HG03442 (cell line): ENCODE measurements around the gene KRT79.

Experiments
- ATAC-seq: cut with Tn5 transposase; IDR thresholded peaks from one replicate; pipeline ENCODE4 v1.9.1; 2021; ENCODE audit warnings: mild to moderate bottlenecking, moderate library complexity; ENCODE audit not compliant: unreplicated experiment

Gene KRT79

DNA sequence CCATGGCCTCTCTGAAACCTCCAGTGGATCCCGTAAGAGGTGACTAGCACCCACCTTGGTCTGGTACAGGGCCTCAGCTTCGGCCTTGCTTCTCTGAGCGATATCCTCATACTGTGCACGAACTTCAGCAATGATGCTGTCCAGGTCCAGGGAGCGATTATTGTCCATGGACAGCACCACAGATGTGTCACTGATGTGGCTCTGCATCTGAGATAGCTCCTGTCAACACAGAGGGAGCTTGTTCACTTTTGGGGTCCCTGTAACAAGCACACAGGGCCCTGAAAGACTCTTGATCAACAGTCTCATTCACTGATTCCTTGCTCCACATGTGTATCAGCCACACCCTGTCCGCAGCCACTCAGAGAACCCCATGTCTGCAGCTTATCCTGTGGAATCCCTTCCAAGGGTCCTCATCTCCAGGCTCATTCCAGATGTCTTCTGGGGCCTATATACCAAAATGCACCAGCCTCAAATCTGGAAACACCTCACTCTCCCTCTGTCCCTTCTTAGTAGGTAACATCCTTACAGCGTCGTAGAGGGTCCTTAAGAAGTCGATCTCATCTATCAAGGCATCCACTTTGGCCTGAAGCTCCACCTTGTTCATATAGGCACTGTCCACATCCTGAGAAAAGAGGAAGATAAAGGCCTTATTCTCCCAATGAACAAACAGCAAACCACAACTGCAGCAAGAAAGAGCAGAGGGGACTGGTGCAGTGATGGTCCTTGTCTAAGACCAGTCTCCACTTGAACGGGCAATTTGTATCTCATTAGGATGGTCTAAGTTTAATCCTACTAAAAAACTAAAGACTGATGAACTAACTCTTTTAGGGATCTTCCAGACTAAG lies 41.7 kb downstream of the KRT79 start:
- no peak for ATAC-seq

DNA sequence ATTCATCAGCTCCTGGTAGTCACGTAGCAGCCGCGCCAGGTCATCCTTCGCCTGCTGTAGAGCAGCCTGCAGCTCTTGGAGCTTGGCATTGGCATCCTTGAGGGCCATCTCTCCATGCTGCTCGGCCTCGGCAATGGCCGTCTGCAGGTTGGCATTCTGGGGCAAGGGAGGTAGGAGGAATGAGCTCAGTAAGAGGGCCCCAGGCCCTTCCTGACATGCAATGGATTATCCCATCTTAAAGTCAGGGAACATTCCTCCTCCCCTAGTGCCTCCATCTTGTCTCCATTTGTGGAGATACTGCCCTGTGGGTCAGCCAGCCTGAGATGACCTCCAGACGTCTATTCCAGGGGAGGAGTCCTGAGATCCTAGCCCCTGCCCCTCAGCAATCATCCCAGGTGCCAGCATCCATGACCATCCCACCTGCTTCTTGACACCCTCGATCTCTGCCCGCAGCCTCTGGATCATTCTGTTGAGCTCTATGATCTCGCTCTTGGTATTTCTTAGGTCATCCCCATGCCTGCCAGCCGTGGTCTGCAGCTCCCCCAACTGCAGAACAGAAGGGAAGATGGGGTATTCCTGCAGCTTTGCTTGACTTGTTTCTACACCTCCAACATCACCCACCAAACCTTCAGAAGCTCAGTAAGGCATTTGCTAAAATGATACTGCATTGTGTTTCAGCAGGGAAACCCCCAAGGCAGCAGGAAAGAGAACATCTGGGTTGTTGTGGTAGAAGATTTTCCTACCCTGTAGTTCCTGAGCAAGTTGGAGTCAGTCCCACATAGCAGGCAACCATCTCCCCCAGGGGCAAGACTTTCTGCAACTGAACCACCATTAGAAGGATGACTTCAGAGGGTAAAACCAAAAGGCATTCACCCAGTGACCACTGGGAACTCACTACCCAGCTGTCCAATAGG lies 42.6 kb downstream of the KRT79 start:
- no peak for ATAC-seq

DNA sequence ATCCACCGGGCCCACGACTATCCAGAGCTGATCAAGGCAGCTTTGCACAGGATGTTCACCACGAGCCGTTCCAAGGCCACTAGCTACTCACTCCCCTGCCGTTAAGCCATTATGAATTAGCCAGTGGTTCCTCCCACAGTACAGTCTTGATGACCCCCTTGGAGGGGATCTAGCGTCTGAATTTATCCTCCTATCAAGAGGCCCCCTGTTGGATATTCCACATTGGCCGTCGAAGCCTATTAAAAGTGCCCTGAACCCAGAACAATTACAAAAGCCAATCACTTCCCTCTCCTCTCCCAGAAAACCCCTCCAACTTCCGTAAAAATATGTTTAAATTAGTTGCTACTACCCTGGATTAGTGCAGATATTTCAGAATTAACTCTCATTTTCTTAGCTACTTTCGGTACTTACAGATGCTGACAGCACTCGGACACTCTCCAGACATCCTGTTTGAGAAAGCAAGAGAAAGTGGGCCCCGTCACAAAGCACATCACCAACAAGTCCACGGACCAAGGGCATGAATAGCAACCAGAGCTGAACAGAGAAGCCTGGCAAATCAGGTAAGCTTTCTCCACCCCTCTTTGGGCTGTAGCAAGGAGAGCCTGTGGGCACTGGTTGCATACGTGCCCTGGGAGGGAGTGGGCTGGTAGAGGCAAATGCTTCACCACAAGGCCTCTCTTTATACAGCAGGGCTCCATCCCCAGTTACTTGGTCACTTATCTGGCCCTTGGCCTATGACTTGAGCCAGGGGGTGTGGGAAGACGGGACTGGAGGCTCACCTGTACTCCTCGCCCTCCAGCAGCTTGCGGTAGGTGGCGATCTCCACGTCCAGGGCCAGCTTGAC lies 43.5 kb downstream of the KRT79 start:
- ATAC-seq, result no peak

DNA sequence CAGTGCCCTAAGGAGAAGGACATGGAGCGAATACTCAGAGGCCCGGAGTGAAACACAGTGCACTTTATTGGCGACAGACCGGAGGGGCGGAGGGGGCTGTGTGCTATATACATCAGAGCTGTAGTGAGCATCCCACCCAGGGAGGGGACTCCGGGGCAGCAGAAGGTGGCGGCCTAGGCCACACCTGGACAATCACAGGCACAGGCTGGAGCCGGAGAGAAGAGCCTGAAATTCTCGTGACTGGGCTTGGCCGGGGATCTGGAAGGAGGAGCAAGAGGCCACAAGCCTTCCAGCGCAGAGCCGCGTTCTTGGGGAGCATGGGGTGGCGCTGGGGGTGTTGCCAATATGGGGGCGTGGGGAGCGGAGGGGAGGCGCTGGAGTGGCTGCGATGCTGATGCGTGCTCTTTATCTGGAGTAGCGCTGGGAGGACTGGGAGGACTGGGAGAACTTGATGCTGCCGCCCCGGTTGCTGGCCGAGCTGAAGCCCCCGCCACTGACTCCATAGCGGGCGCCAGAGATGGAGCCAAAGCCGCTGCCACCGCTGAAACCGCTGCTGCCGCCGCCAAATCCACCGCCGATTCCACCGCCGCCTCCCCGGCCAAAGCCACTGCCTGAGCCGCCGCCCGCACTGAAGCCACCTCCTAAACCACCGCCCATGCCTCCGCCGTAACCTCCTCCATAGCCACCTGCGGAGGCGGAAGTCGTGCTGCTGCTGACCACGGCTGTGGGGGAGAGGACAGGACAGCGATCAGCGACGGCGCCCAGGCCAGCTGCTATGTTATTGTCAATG lies 44.3 kb downstream of the KRT79 start:
- no peak for ATAC-seq

GRCh38 chr12:52788876-52789636 lies 45.1 kb downstream of the KRT79 start:
- ATAC-seq, result no peak

DNA sequence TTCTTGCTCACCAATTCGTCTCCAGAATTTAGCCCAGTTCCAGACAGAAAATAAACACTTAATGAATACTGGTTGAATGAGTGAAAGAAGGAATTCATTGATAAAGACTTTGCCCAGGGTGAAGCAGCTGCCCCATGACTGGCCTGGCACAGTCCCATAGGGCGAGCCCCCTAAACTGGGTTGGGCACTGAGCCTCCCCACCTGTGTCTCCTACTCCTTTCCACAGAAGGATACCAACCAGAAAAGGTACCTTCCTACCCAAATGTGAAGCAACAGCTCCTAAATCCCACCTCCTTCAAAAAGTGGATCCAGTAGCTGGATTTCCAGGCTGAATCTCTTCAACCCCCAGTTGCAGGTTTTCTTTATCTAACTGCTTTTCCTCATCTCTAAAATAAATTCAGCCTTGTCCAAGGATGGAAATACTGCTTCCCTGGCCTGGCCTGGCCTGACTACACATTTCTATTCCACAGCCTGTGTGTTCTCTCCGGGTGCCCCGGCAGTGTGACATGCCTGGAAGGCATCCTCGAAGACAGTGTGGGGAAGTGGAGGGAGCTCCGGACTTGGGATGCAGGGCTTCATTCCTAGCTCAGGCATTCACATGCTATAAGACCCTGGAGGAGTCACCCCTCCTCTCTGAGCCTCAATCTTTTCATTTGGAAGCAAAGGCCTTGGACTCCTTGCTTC lies 45.8 kb downstream of the KRT79 start:
- ATAC-seq, result no peak

- no peak for ATAC-seq
Observed at GRCh38 chr12:52787324-52788191, 46.6 kb downstream of the KRT79 start.

DNA sequence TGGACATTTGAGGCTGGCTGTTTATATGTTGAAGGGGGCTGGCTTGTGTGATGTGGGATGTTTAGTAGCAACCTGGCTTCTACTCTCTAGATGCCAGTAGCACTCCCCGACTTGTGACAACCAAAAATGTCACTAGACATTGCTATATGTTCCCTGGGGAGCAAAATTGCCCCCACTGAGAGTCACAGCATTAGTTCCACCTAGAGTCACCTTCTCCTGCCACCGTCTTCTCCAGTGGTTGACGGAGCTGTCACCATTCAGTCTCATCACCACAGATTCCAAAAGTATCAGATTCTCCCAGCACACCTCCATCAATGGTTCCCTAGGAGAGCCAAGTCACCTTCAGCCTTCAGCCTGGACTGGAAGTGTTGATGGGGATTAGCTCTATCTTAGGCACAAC lies 49.2 kb downstream of the KRT79 start:
- no peak for ATAC-seq

GRCh38 chr12:52783563-52784316 lies 50.4 kb downstream of the KRT79 start:
- no peak for ATAC-seq

DNA sequence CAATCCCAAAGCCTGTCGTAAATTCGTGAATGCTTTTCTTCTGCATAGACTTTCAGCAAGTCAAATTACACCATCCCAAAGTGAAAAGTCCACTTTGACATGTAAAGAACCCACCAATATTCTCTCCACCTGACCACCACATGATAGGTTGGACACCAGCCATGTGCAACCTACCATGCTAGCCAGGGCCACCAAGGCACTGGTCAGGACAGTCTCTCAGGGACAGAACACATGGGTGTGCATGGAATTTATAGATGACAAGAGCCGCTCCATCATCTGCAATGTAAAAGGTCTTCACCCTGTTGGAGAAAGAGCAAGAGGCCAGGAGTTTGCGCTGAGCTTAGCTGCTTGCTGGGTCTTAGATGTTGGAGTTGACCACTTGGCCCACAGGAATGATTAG lies 51.6 kb downstream of the KRT79 start:
- no peak for ATAC-seq

DNA sequence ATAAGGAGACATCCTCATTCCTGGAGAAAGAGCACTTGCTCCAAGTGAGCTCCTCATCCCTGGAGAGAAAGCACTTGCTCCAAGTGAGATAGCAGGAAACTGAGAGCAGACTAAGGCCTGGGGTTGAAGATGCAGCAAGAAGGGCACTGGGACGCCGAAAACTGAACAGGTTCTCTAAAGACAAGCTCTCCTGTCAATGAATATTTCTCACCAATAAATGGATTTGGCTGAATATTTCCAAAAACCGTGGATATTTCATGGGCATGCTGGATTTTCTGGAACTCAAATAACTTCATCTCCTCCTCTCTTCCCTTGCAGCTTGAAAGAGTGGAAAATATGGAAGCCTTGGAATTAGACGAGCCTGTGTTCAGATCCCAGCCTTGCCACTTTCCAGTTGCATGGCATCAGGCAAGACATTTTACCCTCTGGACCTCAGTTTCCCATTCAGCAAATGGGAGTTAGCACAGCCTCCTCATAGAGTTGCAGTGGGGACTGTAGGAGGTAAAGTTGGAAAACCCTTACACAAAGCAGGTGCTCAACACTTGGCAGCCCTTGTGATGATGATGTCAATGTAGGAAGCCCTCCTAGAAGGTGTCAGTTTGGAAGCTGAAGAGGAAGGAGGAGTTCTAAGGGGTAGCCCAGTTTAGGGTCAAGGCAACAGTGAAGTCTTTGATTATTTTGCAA lies 52.6 kb downstream of the KRT79 start:
- no peak for ATAC-seq

GRCh38 chr12:52779914-52780313 lies 54.2 kb downstream of the KRT79 start:
- no peak for ATAC-seq

DNA sequence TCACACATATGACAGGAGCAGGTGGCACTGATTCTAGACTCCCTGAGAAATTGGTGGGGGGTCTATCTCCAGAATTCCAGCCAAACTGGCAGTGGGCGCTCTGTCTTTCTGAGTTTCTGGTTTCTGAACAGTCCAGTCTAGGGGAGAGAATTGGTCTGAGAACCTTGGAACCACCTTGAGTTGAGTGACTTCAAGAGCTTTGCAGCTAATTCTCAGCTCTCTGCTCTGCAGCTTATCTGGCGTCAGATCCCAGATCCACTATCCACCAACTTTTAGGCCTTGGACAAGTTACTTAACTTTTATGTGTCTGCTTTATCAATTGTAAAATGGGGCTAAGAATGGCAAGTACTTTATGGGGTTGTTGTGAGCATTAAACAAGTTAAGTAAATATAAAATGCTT lies 55.3 kb downstream of the KRT79 start:
- ATAC-seq, result no peak

GRCh38 chr12:52777566-52777965 lies 56.5 kb downstream of the KRT79 start:
- no peak for ATAC-seq

DNA sequence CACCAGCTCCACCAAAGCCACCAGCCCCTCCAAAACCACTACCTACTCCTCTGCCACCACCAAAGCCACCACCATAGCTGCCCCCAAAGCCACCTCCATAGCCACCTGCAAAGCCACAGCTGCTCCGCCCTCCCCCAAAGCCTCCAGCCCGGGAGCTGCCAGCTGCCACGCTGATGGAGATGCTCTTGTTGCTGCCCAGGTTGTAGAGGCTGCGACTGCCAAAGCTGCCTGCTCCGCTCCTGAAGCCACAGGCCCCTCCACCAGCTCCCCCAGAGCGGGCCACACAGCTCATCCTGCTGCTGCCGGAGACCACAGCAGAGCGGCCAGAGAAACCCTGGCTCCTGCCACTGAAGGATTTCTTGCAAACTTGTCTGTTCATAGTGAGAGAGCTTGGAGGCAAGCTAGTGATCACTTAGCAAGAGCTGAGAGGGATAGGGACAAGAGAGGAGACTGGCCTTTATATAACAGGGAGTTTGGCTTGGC lies 57.2 kb downstream of the KRT79 start, which contains the start of gene KRT76:
Gene KRT76 (minus strand): TSS at position 433 of the 483 bp plus-strand sequence. CDS start 54 bp downstream, at position 379.
- no peak for ATAC-seq

GRCh38 chr12:52776435-52776834 lies 57.7 kb downstream of the KRT79 start:
- ATAC-seq, result no peak
